Epidermal melanocyte (primary cell): Measurements from ENCODE around the gene FAAP20.

Experiments
- DNase-seq: peaks from one replicate; pipeline ENCODE4 v3.0.0; 2011; ENCODE audit warnings: low spot score; ENCODE audit not compliant: insufficient read length

The FAAP20 gene

DNA sequence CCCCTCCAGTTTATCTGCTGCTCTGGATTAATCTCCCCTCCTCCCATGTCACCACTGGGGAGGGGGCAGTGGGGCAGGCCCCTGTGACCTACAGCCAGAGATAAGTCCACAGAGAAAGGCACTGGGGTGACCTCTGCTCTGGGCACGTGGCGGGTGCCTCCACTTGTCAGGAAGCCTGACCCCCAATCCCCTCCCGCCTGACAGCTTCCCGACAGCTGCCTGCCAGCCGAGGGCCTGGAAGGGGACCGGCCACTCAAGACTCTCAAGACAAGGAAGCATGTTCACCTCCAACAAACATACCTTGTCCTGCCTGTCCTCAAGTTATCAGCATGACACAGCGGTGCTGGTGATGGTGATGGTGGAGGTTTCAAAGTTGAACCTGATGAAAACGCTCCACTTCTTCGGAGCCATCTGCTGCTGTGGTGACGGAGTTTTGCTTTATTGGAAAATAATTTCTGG is 3.2 kb upstream of the FAAP20 start:
- no peak for DNase-seq

DNA sequence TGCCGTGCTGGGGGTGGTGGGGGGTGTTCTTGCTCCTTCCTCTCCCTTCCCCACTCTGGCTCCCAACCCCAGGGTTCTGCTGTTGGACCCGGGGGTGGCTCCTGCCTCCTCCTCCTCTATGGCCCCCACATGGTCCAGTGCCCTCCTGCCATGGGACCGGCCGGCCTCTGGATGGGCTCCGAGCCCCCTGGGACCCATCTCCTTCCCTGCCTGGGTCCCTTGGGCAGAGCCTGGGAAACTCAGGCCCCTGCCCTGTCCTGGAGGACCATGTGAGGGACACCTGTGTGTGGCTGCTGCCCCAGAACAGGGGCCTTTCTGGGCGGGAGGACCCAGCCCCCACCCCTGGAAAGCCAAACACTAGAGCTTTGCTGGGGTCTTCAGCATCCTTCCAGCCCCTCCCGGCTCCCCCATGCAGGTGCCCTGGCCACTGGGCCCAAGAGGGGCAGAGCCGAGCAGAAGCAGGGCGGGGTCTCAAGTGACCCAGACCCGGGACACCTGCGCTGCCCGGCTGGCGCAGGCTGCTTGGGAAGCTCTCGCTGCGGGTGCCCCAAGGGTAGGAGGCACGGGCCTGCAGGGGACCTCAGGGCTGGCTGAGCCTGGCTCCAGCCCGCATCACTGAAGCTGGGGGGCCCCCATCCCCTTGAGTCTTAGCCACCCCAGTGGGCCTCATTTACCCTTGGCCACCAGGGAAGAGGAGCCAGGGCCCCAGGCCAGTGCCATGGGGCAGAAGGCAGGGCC is 2.5 kb upstream of the FAAP20 start:
- no peak for DNase-seq

DNA sequence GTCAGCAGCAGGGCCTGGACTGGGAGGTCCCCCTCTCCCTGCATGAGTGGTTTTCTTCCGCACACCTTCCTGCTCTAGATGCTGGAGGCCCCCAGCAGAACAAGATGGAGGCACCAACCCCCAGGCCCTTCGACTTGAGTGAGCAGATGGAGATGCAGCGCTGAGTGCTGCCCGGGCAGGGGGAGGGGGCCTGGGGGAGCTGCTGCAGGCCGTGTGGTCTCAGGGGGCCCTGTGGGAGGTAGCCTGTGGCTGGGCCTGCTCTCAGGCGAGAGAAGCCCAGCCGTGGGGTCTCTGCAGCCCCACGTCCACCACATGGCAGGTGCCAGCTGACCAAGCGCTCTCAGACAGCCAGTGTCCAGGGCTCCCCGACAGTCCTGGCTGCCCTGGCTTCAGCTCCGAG is 1.2 kb upstream of the FAAP20 start:
- no peak for DNase-seq

DNA sequence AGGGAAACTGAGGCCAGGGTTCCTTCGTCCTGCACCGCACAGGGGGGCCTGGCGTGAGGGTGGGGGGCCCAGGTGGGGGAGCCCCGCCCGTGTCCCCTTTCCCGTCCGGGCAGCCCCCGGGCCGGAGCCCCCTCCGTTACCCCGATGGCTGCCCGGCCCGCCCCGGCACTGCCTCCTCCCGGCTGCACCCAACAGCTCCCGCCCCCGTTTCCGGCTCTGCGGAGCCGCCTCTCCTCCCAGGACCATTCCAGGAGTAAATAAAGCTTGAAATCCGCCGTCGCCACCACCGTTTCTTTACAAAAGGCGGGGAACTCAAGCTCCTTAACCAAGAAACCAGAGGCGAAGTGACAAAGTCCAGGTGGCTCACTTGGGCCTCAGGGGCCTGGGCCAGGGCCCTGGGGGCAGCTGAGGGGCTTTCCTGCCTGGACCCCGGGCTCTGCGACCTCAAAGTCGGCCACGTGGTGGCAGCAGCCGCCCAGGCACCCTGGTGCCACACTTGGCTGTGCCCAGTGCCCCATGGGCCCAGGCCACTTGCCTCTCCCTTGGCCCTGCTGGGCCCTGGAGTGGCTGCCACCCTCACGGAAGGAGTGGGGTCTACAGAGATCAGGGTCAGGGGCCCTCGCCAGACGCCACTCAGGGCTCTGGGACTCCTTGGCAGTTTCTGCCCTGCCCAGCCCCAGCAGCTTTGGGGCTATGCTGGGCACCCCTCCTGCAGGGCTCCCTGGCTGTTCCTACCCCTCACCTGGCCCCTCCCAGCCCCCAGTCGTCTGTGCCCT is 514 bp upstream of the FAAP20 start:
- DNase-seq: peak; percentile 97

DNA sequence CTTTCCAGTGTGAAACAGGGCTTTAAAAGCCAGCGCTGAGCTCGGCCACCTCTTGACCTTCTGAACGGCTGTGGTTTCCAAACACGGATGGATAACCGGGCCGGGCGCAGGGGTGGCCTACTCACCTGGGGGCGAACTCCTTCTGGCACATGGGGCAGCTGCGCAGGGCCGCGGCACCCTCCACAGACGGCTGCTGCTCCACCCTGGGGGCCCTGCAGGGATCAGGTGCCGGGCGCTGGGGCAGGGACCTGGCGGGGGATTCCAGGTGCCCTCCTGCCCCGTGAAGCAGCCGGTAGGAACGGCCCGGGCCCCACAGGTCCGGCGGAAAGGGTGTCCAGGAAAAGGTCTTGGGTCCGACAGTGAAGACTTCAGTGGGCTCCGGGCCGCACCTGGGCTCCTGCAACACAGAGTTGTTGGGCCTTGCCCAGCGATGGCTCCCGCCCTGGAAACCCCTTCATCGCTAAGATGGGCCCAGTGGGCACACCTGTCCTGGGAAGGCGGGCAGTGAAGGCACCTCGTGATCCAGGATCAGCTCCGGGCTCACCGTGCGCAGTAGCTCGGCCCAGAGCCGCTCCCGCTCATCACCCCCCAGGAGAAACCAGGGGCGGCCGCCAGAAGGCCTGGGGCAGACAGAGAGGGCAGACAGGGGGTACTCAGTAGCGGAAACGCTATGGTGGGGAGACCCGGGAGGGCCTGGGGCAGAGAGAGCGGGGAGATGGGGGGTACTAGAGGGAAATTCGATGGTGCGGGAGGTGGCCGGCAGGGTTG is 874 bp downstream of the FAAP20 start:
- no peak for DNase-seq

DNA sequence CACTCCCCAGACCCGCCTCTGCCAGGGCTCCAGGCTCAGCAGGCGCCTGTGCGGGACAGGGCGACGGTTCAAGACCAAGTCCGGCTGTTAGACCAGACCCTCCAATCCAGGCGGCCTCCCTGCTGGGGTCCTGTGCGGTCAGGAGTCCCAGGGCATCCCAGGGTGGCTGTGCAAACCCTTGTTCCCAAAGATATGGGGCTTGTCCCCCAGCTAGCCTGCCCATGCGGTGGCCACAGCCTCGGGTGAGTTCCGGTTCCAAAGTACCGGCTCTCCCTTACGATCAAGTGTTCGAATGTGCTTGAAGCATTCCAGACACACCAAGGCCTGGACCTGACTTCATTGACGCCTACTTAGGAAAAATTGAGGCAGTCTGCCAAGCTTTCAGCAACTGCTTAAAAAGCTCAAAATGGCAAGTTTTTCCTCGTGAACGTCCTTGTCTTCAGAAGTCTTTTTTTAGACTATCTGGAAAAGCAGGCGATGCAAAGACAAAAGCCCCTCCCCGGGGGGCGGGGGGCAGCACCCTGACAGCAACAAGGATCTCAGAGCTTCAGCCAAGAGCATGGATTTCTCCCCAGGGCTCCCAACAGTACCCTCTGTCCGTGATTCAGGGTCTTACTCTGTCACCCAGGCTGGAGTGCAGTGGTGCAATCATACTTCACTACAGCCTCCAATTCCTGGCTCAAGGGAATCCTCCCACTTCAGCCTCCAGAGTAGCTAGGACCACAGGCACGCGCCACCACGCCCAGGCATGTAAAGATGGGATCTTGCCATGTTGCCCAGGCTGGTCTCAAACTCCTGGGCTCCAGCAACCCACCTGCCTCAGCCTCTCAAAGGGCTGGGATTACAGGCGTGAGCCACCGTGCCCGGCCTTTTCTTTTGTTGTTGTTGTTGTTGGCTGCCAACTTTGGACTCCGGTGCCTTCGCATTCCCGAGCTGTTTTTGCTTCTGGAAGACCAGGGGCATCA is 2.3 kb downstream of the FAAP20 start:
- DNase-seq: no peak

DNA sequence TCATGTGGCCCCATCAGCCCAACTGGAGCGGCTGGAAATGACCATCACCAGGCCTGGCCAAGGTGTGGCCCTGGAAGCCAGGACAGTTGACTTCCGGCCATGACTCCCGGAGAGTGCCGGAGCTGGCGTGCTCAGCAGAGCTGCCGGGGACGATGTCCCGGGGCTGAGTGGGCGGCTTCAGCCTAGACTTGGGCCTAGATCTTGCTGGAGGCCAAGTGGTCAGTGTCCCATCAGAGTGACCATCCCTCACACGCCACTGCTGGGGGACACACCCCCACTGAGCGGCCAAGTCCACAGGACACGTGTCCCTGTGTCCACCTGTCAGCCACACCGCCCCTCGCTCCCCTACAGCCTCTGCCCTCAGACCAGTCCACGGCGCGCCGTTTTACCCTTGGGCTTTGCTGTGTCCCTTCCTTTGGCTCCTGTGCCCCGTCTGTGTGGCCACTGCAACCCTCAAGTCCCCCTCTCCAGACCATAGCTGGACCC is 4.0 kb downstream of the FAAP20 start:
- DNase-seq: no peak

DNA sequence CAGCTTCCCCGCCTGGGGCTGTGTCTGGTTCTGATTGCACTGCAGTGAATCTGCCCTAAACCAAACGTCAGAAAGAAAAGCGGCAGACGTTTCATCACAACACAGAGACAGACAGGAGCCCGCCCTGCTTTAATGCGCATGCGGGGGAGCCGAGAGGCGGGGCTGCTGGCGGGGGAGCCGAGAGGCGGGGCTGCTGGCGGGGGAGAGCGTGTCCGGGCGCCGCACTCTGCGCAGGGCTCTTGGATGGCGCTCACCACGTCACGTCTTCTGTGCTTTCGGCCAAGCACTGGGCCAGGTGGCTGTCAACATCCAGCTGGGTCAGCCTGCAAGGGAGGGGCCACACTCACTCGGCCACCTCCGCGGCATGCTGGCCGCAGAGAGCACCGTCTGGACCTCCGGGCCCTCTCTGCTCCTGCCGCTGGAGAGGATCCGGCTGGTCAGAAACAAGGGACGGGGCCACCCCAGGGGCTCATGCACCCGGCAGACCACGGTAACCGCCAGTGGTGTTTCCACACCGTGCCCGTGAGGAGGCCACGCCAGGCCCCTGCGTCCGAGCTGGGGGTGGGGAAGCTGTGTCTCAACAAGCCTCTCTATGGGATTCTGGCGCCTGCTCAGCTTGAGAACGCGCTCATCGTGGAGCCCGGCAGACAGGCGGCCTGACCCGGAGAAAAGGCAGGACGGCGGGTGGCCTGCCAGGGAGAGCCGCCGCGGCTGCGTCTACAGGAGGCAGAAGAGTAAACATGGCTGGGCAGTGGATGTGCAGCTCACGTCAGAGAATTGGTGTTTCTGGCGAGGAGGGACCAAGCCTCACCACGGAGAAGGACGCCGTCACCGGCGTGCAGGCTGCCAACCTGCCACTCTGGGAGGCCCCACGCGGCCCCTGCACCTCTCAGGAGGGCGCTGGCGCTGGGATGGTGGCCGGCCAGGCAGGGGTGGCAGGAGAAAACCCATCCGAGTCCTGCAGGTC is 4.8 kb downstream of the FAAP20 start:
- peak; percentile 78 for DNase-seq

DNA sequence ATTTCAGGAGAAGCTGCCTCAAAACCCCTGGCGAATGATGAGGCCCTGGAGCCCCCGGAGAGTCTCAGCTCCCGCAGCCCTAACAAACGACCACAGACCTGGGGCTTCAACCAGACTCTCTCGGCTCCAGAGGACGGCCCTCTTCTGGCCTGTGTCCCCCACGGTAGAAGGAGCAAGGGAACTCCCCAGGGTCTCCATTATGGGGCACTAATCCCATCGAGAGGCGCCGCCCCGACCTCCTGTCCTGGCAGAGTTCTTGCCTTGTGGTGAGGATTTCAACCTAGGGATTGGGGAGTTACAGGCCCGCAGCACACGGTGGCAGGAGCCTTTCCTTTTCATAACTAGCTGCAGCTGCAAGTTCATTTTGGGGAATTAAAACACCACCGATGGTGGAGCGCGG is 6.2 kb downstream of the FAAP20 start:
- no peak for DNase-seq

DNA sequence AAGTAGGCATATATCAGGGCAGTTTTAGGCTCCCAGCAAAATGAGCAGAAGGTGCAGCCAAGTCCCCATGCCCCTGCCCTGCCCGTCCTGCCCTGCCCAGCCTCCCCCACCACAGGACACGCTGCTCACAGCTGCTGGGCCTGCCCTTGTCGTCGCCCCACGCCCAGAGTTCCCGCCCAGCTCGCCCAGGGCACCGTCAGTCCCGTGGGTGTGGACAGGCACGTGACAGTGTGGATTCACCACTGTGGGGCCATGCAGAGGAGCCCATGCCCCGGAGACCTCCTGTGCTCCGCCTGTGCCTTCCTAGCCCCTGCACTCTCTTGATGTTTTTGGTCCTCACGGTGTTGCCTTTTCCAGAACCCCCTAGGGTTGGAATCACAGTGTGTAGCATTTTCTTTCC is 7.0 kb downstream of the FAAP20 start:
- DNase-seq: no peak

DNA sequence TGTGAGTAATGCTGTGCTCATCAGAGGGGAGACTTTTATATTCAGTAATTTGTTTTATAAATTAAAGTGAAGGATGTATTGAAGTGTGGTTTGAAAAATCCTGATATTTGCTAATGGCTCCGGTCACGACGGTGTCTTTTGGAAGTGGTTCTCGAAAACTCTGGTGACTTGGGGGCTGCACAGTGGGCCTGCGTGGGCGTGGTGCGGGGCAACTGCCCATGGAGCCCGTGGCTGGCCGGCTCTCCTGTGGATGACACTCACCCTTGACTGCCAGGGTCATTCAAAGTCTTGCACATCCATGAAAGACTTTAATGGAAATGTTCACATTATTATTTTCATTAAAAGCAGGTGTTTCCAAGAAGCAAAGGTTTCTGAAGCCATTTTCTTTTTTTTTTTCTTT is 7.7 kb downstream of the FAAP20 start:
- no peak for DNase-seq

DNA sequence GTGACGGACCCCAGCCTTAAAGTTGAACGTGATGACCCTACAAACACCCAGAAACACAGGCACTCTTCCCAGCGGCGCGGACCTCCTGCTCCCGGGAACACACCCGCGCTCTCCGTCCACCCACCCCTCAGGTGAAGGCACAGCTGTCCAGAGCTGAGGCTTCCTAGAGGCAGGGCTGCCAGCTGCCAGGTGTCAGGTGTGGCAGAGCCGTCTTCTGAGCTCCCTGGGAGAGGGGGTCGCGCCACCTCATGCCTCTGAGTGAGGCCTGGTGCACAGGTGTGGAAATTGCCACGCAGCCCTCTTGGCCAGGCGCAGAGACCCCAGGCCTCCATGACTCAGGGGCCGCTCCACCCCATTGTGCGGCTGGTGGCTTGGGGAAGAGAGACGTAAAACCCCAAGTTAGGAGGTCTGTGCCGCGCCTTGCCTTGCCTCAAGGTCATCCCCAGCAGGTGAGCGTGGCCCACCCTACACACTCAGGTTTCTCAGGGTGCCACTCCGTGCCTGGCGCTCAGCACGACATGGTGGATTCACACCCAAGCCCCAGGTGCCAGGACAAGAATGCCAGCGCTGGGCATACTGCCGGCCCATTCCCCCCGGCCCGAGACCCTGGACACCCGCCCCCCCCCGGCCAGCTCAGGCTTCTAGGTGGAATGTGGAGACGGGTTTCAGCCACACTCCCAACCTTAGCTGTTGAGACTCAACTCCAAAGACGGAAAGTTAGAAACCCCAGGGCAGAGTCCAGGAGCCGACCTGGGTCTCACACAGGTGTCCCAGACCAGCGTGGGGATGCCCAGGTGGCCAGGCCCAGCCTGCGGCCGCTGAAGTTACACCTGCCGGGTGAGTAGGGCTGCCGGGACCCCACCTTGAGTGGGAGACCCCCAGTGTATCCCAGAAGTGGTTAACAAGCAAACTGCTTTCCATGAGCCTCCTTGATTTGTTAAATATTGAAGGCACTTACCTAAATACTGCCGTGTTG is 8.4 kb downstream of the FAAP20 start:
- no peak for DNase-seq

DNA sequence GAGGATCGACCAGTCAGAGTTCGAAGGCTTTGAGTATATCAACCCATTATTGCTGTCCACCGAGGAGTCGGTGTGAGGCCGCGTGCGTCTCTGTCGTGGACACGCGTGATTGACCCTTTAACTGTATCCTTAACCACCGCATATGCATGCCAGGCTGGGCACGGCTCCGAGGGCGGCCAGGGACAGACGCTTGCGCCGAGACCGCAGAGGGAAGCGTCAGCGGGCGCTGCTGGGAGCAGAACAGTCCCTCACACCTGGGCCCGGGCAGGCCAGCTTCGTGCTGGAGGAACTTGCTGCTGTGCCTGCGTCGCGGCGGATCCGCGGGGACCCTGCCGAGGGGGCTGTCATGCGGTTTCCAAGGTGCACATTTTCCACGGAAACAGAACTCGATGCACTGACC is 9.6 kb downstream of the FAAP20 start:
- DNase-seq: no peak

DNA sequence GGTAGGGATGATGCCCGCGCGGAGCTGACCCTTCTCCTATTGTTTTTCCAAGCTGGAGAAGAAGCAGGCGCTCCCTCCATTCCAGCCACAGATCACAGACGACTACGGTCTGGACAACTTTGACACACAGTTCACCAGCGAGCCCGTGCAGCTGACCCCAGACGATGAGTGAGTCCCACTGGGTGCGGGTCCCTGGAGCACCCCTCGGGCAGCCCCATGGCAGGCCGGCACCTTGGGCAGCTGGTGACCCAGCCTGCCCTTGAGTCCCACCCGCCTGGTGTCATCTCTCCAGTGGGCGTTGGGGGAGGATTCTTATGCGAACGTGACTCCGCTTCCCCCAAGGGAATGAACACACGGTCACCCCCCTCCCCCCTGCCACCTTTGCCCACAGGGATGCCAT is 10.0 kb downstream of the FAAP20 start:
- DNase-seq: no peak

DNA sequence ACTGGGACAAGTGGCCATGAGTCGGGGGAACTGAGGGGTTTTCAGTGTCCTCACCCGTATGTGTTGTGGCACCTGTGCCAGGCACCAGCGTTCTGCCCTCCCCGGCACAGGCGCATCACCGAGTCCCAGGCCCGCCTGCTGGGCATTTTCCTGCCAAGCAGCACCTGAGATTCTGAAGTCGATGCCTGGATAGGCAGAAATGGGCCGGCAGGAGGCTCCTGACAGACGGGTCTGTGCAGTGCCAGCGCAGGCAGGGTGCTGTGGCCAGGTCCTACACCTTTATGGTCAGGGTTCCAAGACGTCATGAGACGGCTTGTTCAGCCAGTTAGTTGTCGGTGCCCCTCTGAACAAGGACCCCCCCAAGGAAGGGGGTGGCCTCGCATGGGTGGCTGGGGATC is 10.6 kb downstream of the FAAP20 start:
- DNase-seq: no peak

DNA sequence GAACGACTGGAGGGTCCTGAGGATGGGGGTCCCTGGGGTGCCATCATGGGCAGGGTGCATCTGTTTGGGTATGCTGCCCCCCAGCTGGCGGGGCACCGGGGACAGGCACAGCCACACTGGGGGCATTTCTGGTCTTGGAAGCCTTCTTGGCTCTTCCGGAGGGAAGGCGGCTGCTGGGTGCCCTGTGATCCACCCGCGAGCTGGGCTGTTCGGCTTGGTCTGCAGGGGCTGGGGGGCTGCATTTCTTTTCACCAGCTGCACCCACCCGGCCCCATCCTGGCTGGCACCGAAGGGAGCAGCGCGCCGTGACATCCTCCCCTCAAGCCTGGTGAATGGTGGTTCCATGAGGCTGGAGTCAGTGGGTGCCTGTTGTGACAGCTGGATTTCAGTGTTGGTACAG is 12.2 kb downstream of the FAAP20 start:
- DNase-seq: no peak

DNA sequence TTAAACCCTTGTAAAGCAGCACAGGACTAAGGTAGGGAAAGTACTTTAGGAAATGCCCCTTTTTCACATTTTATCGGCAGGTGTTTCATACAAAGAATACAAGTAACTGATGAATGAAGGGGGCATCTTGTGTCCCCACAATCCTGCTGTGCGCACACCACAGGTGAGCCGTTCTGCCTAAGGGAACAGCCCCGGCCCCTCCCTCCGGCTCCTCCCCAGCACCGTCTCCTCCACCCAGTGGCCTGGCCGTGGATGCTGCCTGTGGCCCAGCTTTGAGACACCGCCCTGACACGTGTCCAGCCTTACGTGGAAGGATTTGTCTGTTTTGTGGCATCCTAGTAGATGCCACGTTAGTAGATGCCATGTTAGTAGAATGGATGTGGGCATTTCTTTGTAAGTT is 12.8 kb downstream of the FAAP20 start:
- DNase-seq: no peak

DNA sequence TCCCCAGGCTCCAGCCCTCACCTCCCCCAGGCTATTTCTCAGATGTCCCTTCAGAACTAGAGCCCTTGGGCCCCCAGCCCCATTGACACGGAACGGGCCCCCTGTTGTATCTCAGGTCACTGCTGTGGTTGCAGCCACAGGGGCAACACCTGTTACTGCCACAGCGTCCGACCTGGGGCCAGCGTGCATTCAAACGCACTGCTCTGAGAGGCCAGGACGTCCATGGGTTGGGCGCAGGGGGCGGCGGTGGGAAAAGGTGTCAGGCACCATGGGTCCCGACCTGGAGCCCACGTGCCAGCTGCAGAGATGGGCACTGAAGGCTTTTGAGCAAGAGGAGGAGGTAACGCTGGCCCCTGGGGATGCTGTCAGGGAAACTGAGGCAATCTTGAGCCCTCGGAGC is 13.3 kb downstream of the FAAP20 start:
- DNase-seq: no peak
